Measurements from ENCODE around the gene MED15. TPM values are rescaled to one million over a fixed set of nuclear protein-coding genes. Genes with fewer than 3 reads are reported as not detected.

Gene MED15
- total RNA-seq, 1 donor from 2014 or later = 11.4 TPM

DNA sequence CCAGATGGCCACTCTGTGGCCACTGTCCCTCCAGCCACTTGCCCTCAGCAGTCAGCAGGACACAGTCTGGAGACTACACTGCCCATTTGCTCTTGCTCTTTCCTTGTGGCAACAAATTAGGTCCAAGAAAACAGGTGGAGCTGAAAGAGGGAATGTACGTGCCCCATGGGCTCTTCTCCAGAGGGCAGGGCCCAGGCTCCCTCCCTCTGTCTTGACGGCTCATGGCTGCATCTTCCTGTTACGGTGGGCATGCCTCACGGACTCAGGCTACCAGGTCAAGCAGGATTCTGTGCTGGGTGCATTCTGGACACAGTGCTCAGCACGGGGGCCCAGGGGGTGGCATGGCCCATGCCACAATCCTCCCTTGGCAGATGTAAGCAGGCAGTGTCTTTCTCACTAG lies 71.3 kb downstream of the MED15 start:
- H3K27ac ChIP-seq = no peak overlapping the region
- no peak overlapping the region for H3K27ac Mint-ChIP-seq
- H3K4me3 Mint-ChIP-seq = no peak overlapping the region

DNA sequence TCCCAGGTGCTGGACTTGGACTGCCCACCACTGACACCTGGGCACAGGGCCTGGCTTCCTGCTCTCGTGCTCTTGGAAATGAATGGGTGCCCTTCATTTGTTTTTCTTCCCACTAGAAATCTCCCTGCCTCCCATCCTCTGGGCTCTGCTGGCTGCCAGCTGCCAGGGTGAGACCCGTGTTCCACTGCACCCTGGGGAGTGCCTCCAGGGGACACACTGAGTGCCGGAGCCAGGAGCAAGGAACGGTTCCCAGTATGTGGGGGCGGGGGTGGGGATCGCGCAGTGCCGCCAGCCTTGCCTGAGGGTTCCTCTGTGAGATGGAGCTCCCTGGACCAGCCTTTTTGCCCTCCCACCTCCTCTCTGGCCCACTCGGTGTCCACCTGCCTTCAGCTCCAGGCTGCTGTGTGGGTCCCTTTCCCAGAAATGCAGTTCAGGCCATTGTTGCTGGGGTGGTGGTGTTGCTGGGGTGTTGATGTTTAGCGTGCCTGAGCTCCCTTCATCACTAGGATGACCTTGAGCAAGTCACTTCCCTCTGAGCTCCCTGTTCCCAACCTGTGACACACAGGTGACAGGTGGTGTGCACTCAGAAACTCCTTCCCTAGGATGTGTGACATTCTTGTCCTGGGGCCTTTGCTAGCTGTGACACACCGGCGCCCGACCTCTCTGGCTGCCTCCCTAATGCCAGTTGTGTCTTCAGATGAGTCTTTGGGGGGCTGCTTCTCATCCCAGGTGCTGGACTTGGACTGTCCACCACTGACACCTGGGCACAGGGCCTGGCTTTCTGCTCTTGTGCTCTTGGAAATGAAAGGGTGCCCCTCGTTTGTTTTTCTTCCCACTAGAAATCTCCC lies 72.1 kb downstream of the MED15 start:
- Histone ChIP-seq H3K4me1 (no peaks in the 10 kb centered on the region), H3K9me3 (ENCODE audit: low read depth) (no peaks in the 10 kb centered on the region), H3K36me3 (no peaks in the 10 kb centered on the region), H3K79me2 (ENCODE audit: low read depth) (no peaks in the 10 kb centered on the region), H4K20me1 (ENCODE audit: low read depth) (no peaks in the 10 kb centered on the region), H3K4me2 (no peak overlapping the region), H2AFZ (replicated peaks) (no peak overlapping the region), H3K4me3 (no peak overlapping the region), H3K27ac (no peak overlapping the region), H3F3A (ENCODE audit: low read depth) (no peaks in the 10 kb centered on the region), H3K27me3 (no peaks in the 10 kb centered on the region), H3K9ac (no peak overlapping the region)
- peaks cover 5% of the 10 kb centered on the region for H3K4me1 Mint-ChIP-seq
- H3K4me3 Mint-ChIP-seq = no peak overlapping the region
- H3K27ac Mint-ChIP-seq = no peak overlapping the region
- H3K36me3 Mint-ChIP-seq = peaks cover 8% of the 10 kb centered on the region
- DNase-seq (ENCODE audit: low spot score) = no peak
- TF ChIP-seq EZH2 (IDR thresholded peaks at IDR 0.05) (no peak), EZH2phosphoT487 (IDR thresholded peaks at IDR 0.05) (no peak)
- TF ChIP-seq, protein P1, sequence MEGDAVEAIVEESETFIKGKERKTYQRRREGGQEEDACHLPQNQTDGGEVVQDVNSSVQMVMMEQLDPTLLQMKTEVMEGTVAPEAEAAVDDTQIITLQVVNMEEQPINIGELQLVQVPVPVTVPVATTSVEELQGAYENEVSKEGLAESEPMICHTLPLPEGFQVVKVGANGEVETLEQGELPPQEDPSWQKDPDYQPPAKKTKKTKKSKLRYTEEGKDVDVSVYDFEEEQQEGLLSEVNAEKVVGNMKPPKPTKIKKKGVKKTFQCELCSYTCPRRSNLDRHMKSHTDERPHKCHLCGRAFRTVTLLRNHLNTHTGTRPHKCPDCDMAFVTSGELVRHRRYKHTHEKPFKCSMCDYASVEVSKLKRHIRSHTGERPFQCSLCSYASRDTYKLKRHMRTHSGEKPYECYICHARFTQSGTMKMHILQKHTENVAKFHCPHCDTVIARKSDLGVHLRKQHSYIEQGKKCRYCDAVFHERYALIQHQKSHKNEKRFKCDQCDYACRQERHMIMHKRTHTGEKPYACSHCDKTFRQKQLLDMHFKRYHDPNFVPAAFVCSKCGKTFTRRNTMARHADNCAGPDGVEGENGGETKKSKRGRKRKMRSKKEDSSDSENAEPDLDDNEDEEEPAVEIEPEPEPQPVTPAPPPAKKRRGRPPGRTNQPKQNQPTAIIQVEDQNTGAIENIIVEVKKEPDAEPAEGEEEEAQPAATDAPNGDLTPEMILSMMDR (IDR thresholded peaks at IDR 0.05) = no peak
- H3K9me3 Mint-ChIP-seq = no peaks in the 10 kb centered on the region
- H3K27me3 Mint-ChIP-seq (ENCODE audit: insufficient read depth, low read depth) = peaks cover 6% of the 10 kb centered on the region

More for the DNA sequence above, 71.3 kb downstream of the MED15 start:
- TF ChIP-seq, protein P1 (IDR thresholded peaks at IDR 0.05) = no peak
- TF ChIP-seq EZH2 (IDR thresholded peaks at IDR 0.05) (no peak), EZH2phosphoT487 (IDR thresholded peaks at IDR 0.05) (no peak)
- H3K4me2 ChIP-seq = no peak overlapping the region
- H3K4me3 ChIP-seq = no peak overlapping the region
- no peaks in the 10 kb centered on the region for H3K9me3 Mint-ChIP-seq
- no peaks in the 10 kb centered on the region for H3K36me3 ChIP-seq
- peaks cover 12% of the 10 kb centered on the region for H3K36me3 Mint-ChIP-seq
- H3K4me1 ChIP-seq = no peaks in the 10 kb centered on the region
- no peaks in the 10 kb centered on the region for H4K20me1 ChIP-seq (ENCODE audit: low read depth)
- DNase-seq (ENCODE audit: low spot score) = no peak
- no peaks in the 10 kb centered on the region for H3K79me2 ChIP-seq (ENCODE audit: low read depth)
- H3K4me1 Mint-ChIP-seq = peaks cover 5% of the 10 kb centered on the region
- no peaks in the 10 kb centered on the region for H3F3A ChIP-seq (ENCODE audit: low read depth)
- H2AFZ ChIP-seq (replicated peaks) = no peak overlapping the region
- H3K27me3 Mint-ChIP-seq (ENCODE audit: insufficient read depth, low read depth) = peaks cover 6% of the 10 kb centered on the region
- no peaks in the 10 kb centered on the region for H3K27me3 ChIP-seq
- H3K9me3 ChIP-seq (ENCODE audit: low read depth) = no peaks in the 10 kb centered on the region
- H3K9ac ChIP-seq = no peak overlapping the region

DNA sequence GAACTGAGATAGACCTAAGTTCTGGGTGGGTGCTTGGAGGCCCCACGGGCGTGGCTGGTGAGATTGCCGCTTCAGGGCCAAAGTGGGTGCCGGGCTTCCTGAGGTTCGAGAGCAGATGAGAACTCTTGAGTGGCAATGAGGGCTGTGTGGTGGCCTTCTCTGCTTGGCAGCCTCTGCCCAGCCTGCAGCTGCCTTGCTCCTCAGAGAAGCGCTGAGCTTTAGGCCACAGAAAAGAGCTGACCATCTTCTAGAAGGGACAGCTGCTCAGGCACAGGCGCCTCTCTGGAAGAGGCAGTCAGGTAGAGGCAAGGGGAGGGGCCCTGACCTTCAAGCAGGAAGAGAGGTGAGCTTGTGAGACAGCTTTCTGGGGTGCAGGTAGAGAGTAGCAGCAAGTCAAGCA lies 72.8 kb downstream of the MED15 start:
- Mint-ChIP-seq H3K4me3 (no peak overlapping the region), H3K27me3 (ENCODE audit: insufficient read depth, low read depth) (peaks cover 6% of the 10 kb centered on the region), H3K9me3 (no peaks in the 10 kb centered on the region), H3K27ac (peak overlapping the region; percentile 13), H3K4me1 (peaks cover 5% of the 10 kb centered on the region), H3K36me3 (peaks cover 8% of the 10 kb centered on the region)
- H3K36me3 ChIP-seq = no peaks in the 10 kb centered on the region
- TF ChIP-seq EZH2 (IDR thresholded peaks at IDR 0.05) = no peak
- no peaks in the 10 kb centered on the region for H3K4me1 ChIP-seq
- H3K9ac ChIP-seq = no peak overlapping the region
- no peak overlapping the region for H3K4me3 ChIP-seq
- H2AFZ ChIP-seq (replicated peaks) = no peak overlapping the region
- no peaks in the 10 kb centered on the region for H4K20me1 ChIP-seq (ENCODE audit: low read depth)
- no peaks in the 10 kb centered on the region for H3F3A ChIP-seq (ENCODE audit: low read depth)
- no peaks in the 10 kb centered on the region for H3K9me3 ChIP-seq (ENCODE audit: low read depth)
- DNase-seq (ENCODE audit: low spot score) = no peak
- no peak overlapping the region for H3K27ac ChIP-seq
- no peaks in the 10 kb centered on the region for H3K79me2 ChIP-seq (ENCODE audit: low read depth)
- no peaks in the 10 kb centered on the region for H3K27me3 ChIP-seq
- no peak overlapping the region for H3K4me2 ChIP-seq

All from neural progenitor cell (in vitro differentiated cells).